HEK293 (cell line): ENCODE data around the gene SNX13.

Source experiments
- YY2 ChIP-seq: fragments of 450-650 bp; formaldehyde crosslinking; IDR thresholded peaks from 2 replicates; pipeline ENCODE4 v1.5.1; 2016; ENCODE audit warnings: missing biosample characterization, missing genetic modification characterization
- ZNF366 ChIP-seq: fragments of 450-650 bp; formaldehyde crosslinking; conservative IDR thresholded peaks from 2 replicates; pipeline ENCODE4 v1.5.1; 2016; ENCODE audit warnings: missing biosample characterization, missing genetic modification characterization

DNA sequence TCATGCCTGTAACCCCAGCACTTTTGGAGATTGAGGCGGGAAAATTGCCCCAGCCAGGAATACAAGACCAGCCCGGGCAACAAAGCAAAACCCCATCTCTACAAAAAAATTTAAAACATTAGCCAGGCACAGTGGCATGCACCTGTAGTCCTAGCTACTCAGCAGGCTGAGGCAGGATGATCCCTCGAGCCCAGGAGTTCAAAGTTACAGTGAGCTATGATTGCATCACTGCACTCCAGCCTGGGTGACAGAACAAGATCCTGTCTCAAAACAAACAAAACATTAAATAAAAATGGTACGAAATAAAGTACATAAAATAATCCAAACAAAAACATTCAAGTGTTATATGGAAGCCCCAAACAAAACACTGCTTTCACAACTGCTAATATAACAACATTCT, 125.0 kb downstream of the SNX13 start:
- TF ChIP-seq ZNF366 (no peak), YY2 (tag by site-specific recombination) (no peak)
